ENCODE data around the gene WDR27.

The WDR27 gene

GRCh38 chr6:169591616-169592015 lies 110.2 kb downstream of the WDR27 start:
- no peak for ATAC-seq (replicated peaks; ENCODE audit: extremely low read depth, poor library complexity, severe bottlenecking)
- Mint-ChIP-seq H3K4me3 (no peak overlapping the region), H3K36me3 (ENCODE audit: insufficient read depth) (peaks cover 5% of the 10 kb centered on the region), H3K9me3 (no peaks in the 10 kb centered on the region), H3K27ac (ENCODE audit: low read depth) (peak overlapping the region; percentile 16), H3K4me1 (peaks cover 32% of the 10 kb centered on the region), H3K27me3 (no peaks in the 10 kb centered on the region)
- DNase-seq (ENCODE audit: low spot score in 2 of 2) = no peak

GRCh38 chr6:169590376-169590939 lies 111.4 kb downstream of the WDR27 start:
- Mint-ChIP-seq H3K4me3 (peak overlapping the region; percentile 58), H3K27ac (ENCODE audit: low read depth) (peak overlapping the region; percentile 86), H3K36me3 (ENCODE audit: insufficient read depth) (peaks cover 5% of the 10 kb centered on the region), H3K27me3 (no peaks in the 10 kb centered on the region), H3K9me3 (no peaks in the 10 kb centered on the region), H3K4me1 (peaks cover 32% of the 10 kb centered on the region)
- no peak for ATAC-seq (replicated peaks; ENCODE audit: extremely low read depth, poor library complexity, severe bottlenecking)
- no peak for DNase-seq (ENCODE audit: low spot score in 2 of 2)

- peaks cover 5% of the 10 kb centered on the region for H3K36me3 Mint-ChIP-seq (ENCODE audit: insufficient read depth)
- peak; percentile 93 for ATAC-seq (replicated peaks; ENCODE audit: extremely low read depth, poor library complexity, severe bottlenecking)
- no peaks in the 10 kb centered on the region for H3K27me3 Mint-ChIP-seq
- no peaks in the 10 kb centered on the region for H3K9me3 Mint-ChIP-seq
- H3K4me1 Mint-ChIP-seq = peaks cover 32% of the 10 kb centered on the region
- H3K4me3 Mint-ChIP-seq = peak overlapping the region; percentile 58
- H3K27ac Mint-ChIP-seq (ENCODE audit: low read depth) = peak overlapping the region; percentile 86
- peak in 1 of 2 donors; percentile 12 for DNase-seq (ENCODE audit: low spot score in 2 of 2)
These were observed 112.1 kb downstream of the WDR27 start for GRCh38 chr6:169589699-169590257.

- Mint-ChIP-seq H3K27me3 (no peaks in the 10 kb centered on the region), H3K4me1 (peaks cover 36% of the 10 kb centered on the region), H3K4me3 (peak overlapping the region; percentile 58), H3K36me3 (ENCODE audit: insufficient read depth) (peaks cover 5% of the 10 kb centered on the region), H3K9me3 (no peaks in the 10 kb centered on the region), H3K27ac (ENCODE audit: low read depth) (peak overlapping the region; percentile 86)
- DNase-seq (ENCODE audit: low spot score in 2 of 2) (peak in 1 of 2 donors; percentile 33), ATAC-seq (replicated peaks; ENCODE audit: extremely low read depth, poor library complexity, severe bottlenecking) (peak; percentile 78)
These were observed 112.5 kb downstream of the WDR27 start for GRCh38 chr6:169589293-169589692.

GRCh38 chr6:169587975-169588374 lies 113.9 kb downstream of the WDR27 start:
- Mint-ChIP-seq H3K27ac (ENCODE audit: low read depth) (no peak overlapping the region), H3K4me1 (peaks cover 48% of the 10 kb centered on the region)

GRCh38 chr6:169583886-169584541 lies 117.8 kb downstream of the WDR27 start:
- Mint-ChIP-seq H3K4me3 (no peak overlapping the region), H3K9me3 (no peaks in the 10 kb centered on the region), H3K27me3 (no peaks in the 10 kb centered on the region), H3K4me1 (peaks cover 26% of the 10 kb centered on the region), H3K27ac (ENCODE audit: low read depth) (peak overlapping the region; percentile 2), H3K36me3 (ENCODE audit: insufficient read depth) (no peaks in the 10 kb centered on the region)
- ATAC-seq (replicated peaks; ENCODE audit: extremely low read depth, poor library complexity, severe bottlenecking) = peak; percentile 96
- DNase-seq (ENCODE audit: low spot score in 2 of 2) = no peak

More at GRCh38 chr6:169587975-169588374, 113.9 kb downstream of the WDR27 start:
- H3K27me3 Mint-ChIP-seq = no peaks in the 10 kb centered on the region
- peaks cover 5% of the 10 kb centered on the region for H3K36me3 Mint-ChIP-seq (ENCODE audit: insufficient read depth)
- H3K9me3 Mint-ChIP-seq = no peaks in the 10 kb centered on the region
- no peak for ATAC-seq (replicated peaks; ENCODE audit: extremely low read depth, poor library complexity, severe bottlenecking)
- no peak for DNase-seq (ENCODE audit: low spot score in 2 of 2)
- H3K4me3 Mint-ChIP-seq = no peak overlapping the region

GRCh38 chr6:169579407-169580111 lies 122.3 kb downstream of the WDR27 start:
- H3K9me3 Mint-ChIP-seq = no peaks in the 10 kb centered on the region
- ATAC-seq (replicated peaks; ENCODE audit: extremely low read depth, poor library complexity, severe bottlenecking) = no peak
- no peaks in the 10 kb centered on the region for H3K36me3 Mint-ChIP-seq (ENCODE audit: insufficient read depth)
- no peak overlapping the region for H3K4me3 Mint-ChIP-seq
- no peak for DNase-seq (ENCODE audit: low spot score in 2 of 2)
- peaks cover 15% of the 10 kb centered on the region for H3K4me1 Mint-ChIP-seq
- H3K27me3 Mint-ChIP-seq = no peaks in the 10 kb centered on the region
- H3K27ac Mint-ChIP-seq (ENCODE audit: low read depth) = no peak overlapping the region

GRCh38 chr6:169577974-169578373 lies 123.9 kb downstream of the WDR27 start:
- H3K4me1 Mint-ChIP-seq = no peaks in the 10 kb centered on the region
- no peaks in the 10 kb centered on the region for H3K36me3 Mint-ChIP-seq (ENCODE audit: insufficient read depth)
- no peak overlapping the region for H3K4me3 Mint-ChIP-seq
- H3K27ac Mint-ChIP-seq (ENCODE audit: low read depth) = no peak overlapping the region
- no peak for ATAC-seq (replicated peaks; ENCODE audit: extremely low read depth, poor library complexity, severe bottlenecking)
- DNase-seq (ENCODE audit: low spot score in 2 of 2) = no peak
- no peaks in the 10 kb centered on the region for H3K27me3 Mint-ChIP-seq
- H3K9me3 Mint-ChIP-seq = no peaks in the 10 kb centered on the region

GRCh38 chr6:169577236-169577635 lies 124.6 kb downstream of the WDR27 start:
- Mint-ChIP-seq H3K9me3 (no peaks in the 10 kb centered on the region), H3K4me1 (no peaks in the 10 kb centered on the region), H3K36me3 (ENCODE audit: insufficient read depth) (no peaks in the 10 kb centered on the region), H3K27me3 (no peaks in the 10 kb centered on the region), H3K4me3 (no peak overlapping the region), H3K27ac (ENCODE audit: low read depth) (no peak overlapping the region)
- ATAC-seq (replicated peaks; ENCODE audit: extremely low read depth, poor library complexity, severe bottlenecking) = no peak
- no peak for DNase-seq (ENCODE audit: low spot score in 2 of 2)

GRCh38 chr6:169575821-169576220 lies 126.0 kb downstream of the WDR27 start:
- Mint-ChIP-seq H3K4me1 (no peaks in the 10 kb centered on the region), H3K27me3 (no peaks in the 10 kb centered on the region), H3K9me3 (no peaks in the 10 kb centered on the region), H3K36me3 (ENCODE audit: insufficient read depth) (peaks cover 2% of the 10 kb centered on the region), H3K27ac (ENCODE audit: low read depth) (peak overlapping the region; percentile 27), H3K4me3 (no peak overlapping the region)
- no peak for DNase-seq (ENCODE audit: low spot score in 2 of 2)
- ATAC-seq (replicated peaks; ENCODE audit: extremely low read depth, poor library complexity, severe bottlenecking) = no peak

- Mint-ChIP-seq H3K27me3 (no peaks in the 10 kb centered on the region), H3K4me3 (no peak overlapping the region), H3K4me1 (no peaks in the 10 kb centered on the region), H3K27ac (ENCODE audit: low read depth) (peak overlapping the region; percentile 27), H3K9me3 (no peaks in the 10 kb centered on the region), H3K36me3 (ENCODE audit: insufficient read depth) (peaks cover 2% of the 10 kb centered on the region)
- ATAC-seq (replicated peaks; ENCODE audit: extremely low read depth, poor library complexity, severe bottlenecking) (no peak), DNase-seq (ENCODE audit: low spot score in 2 of 2) (no peak)
These were observed 126.5 kb downstream of the WDR27 start for GRCh38 chr6:169575365-169575764.

- Mint-ChIP-seq H3K36me3 (ENCODE audit: insufficient read depth) (peaks cover 2% of the 10 kb centered on the region), H3K27ac (ENCODE audit: low read depth) (no peak overlapping the region), H3K4me3 (no peak overlapping the region), H3K9me3 (no peaks in the 10 kb centered on the region), H3K27me3 (no peaks in the 10 kb centered on the region), H3K4me1 (no peaks in the 10 kb centered on the region)
- no peak for ATAC-seq (replicated peaks; ENCODE audit: extremely low read depth, poor library complexity, severe bottlenecking)
- DNase-seq (ENCODE audit: low spot score in 2 of 2) = no peak
These were observed 127.4 kb downstream of the WDR27 start for GRCh38 chr6:169574420-169574819.

All from central memory CD8-positive, alpha-beta T cell (primary cell).